H9 (cell line): ENCODE measurements around the gene PSKH1. TPM values are rescaled to one million over a fixed set of nuclear protein-coding genes. Genes with fewer than 3 reads are reported as not detected.
A peak's percentile ranks its signal among the peaks of the same experiment; 100 is the strongest.

ENCODE experiments used
- DNase-seq: peaks from one replicate; pipeline ENCODE4 v3.0.0-alpha.2; 2017
- H2AFZ ChIP-seq: one replicate; pipeline ENCODE4 v1.6.1; 2013; ENCODE audit warnings: mild to moderate bottlenecking, low read length, control low read depth, moderate library complexity
- H2AK5ac ChIP-seq: 2 replicates; pipeline ENCODE4 v1.6.1; 2013; ENCODE audit warnings: low read length, control low read depth, mixed read lengths; ENCODE audit not compliant: insufficient read length
- H2BK120ac ChIP-seq: one replicate; pipeline ENCODE4 v1.6.1; 2013; ENCODE audit warnings: low read depth, mild to moderate bottlenecking, low read length, control low read depth, inconsistent platforms; ENCODE audit not compliant: poor library complexity, severe bottlenecking
- H2BK12ac ChIP-seq: 2 replicates; pipeline ENCODE4 v1.6.1; 2013; ENCODE audit warnings: low read length, control low read depth, mixed read lengths, low read depth; ENCODE audit not compliant: insufficient read length
- H2BK15ac ChIP-seq: 2 replicates; pipeline ENCODE4 v1.6.1; 2013; ENCODE audit warnings: low read depth, low read length, control low read depth
- H2BK20ac ChIP-seq: one replicate; pipeline ENCODE4 v1.6.1; 2013; ENCODE audit warnings: low read depth, mild to moderate bottlenecking, low read length, control low read depth, inconsistent platforms; ENCODE audit not compliant: poor library complexity, severe bottlenecking
- H2BK5ac ChIP-seq: 2 replicates; pipeline ENCODE4 v1.6.1; 2013; ENCODE audit warnings: low read length, control low read depth, mixed read lengths; ENCODE audit not compliant: insufficient read length
- H3K14ac ChIP-seq: 2 replicates; pipeline ENCODE4 v1.6.1; 2013; ENCODE audit warnings: low read length, control low read depth; ENCODE audit not compliant: insufficient read depth
- H3K18ac ChIP-seq: 2 replicates; pipeline ENCODE4 v1.6.1; 2013; ENCODE audit warnings: low read depth, mild to moderate bottlenecking, mixed read lengths, low read length, control low read depth; ENCODE audit not compliant: insufficient read length
- H3K23ac ChIP-seq: 2 replicates; pipeline ENCODE4 v1.6.1; 2013; ENCODE audit warnings: low read length, control low read depth, mixed read lengths, low read depth; ENCODE audit not compliant: insufficient read length
- H3K23me2 ChIP-seq: 2 replicates; pipeline ENCODE4 v1.6.1; 2013; ENCODE audit warnings: low read depth, mild to moderate bottlenecking, mixed read lengths, low read length, control low read depth; ENCODE audit not compliant: insufficient read length, poor library complexity, severe bottlenecking
- H3K27ac ChIP-seq: 2 replicates; pipeline ENCODE4 v1.5.1; 2013; ENCODE audit warnings: low read length, control low read depth, mixed read lengths, low read depth; ENCODE audit not compliant: insufficient read length
- H3K27me3 ChIP-seq: 2 replicates; pipeline ENCODE4 v1.6.1; 2013; ENCODE audit warnings: low read length, control low read depth, inconsistent platforms; ENCODE audit not compliant: insufficient read depth
- H3K4ac ChIP-seq: 2 replicates; pipeline ENCODE4 v1.6.1; 2013; ENCODE audit warnings: low read depth, mild to moderate bottlenecking, control low read depth, inconsistent platforms, low read length, moderate library complexity
- H3K4me1 ChIP-seq: 2 replicates; pipeline ENCODE4 v1.6.1; 2013; ENCODE audit warnings: low read length, control low read depth, inconsistent platforms; ENCODE audit not compliant: insufficient read depth
- H3K4me2 ChIP-seq: 2 replicates; pipeline ENCODE4 v1.6.1; 2013; ENCODE audit warnings: low read length, control low read depth, mixed read lengths; ENCODE audit not compliant: insufficient read length, insufficient read depth
- H3K56ac ChIP-seq: 2 replicates; pipeline ENCODE4 v1.6.1; 2013; ENCODE audit warnings: low read depth, mild to moderate bottlenecking, mixed read lengths, low read length, control low read depth; ENCODE audit not compliant: insufficient read length
- H3K79me1 ChIP-seq: 2 replicates; pipeline ENCODE4 v1.6.1; 2013; ENCODE audit warnings: low read depth, mild to moderate bottlenecking, moderate library complexity, low read length, control low read depth, inconsistent platforms; ENCODE audit not compliant: insufficient read depth, poor library complexity, severe bottlenecking
- H3K79me2 ChIP-seq: 2 replicates; pipeline ENCODE4 v1.6.1; 2013; ENCODE audit warnings: low read length, control low read depth, inconsistent platforms; ENCODE audit not compliant: insufficient read depth
- H3K9ac ChIP-seq: 2 replicates; pipeline ENCODE4 v1.6.1; 2013; ENCODE audit warnings: low read length, control low read depth, mixed read lengths; ENCODE audit not compliant: insufficient read length; ENCODE audit errors: extremely low read depth
- H3K9me3 ChIP-seq: one replicate; pipeline ENCODE4 v1.6.1; 2013; ENCODE audit warnings: low read depth, low read length, inconsistent platforms; ENCODE audit not compliant: control insufficient read depth
- H3T11ph ChIP-seq: one replicate; pipeline ENCODE4 v1.6.1; 2013; ENCODE audit warnings: mild to moderate bottlenecking, low read length, control low read depth, inconsistent platforms
- H4K20me1 ChIP-seq: one replicate; pipeline ENCODE4 v1.6.1; 2013; ENCODE audit not compliant: control insufficient read depth, insufficient read length, insufficient read depth
- H4K5ac ChIP-seq: 2 replicates; pipeline ENCODE4 v1.6.1; 2013; ENCODE audit warnings: low read depth, mild to moderate bottlenecking, mixed read lengths, low read length, control low read depth; ENCODE audit not compliant: insufficient read length
- H4K8ac ChIP-seq: replicated peaks from 2 replicates; pipeline ENCODE4 v1.6.1; 2013; ENCODE audit warnings: low read length, control low read depth, mixed read lengths, low read depth; ENCODE audit not compliant: insufficient read length
- H4K91ac ChIP-seq: 2 replicates; pipeline ENCODE4 v1.6.1; 2013; ENCODE audit warnings: low read depth, mild to moderate bottlenecking, moderate library complexity, mixed read lengths, low read length, control low read depth; ENCODE audit not compliant: insufficient read length
- H3K27ac Mint-ChIP-seq, 3 experiments: 2 replicates in 2 of 3; 3 replicates in 1 of 3; pipeline ENCODE4 v1.8.0; 2020 to 2021; ENCODE audit warnings: mixed read lengths in 3 of 3, mild to moderate bottlenecking in 1 of 3, moderate library complexity in 1 of 3
- H3K27me3 Mint-ChIP-seq: 2 replicates; pipeline ENCODE4 v1.8.0; 2021; ENCODE audit warnings: low read depth, mild to moderate bottlenecking, moderate library complexity, mixed read lengths
- H3K36me3 Mint-ChIP-seq, 3 experiments: 2 replicates in 2 of 3; 3 replicates in 1 of 3; pipeline ENCODE4 v1.8.0; 2020 to 2021; ENCODE audit warnings: low read depth in 3 of 3, mixed read lengths in 3 of 3; ENCODE audit not compliant: insufficient read depth in 1 of 3
- H3K4me1 Mint-ChIP-seq, 2 experiments: 2 replicates each; pipeline ENCODE4 v1.8.0; 2020; ENCODE audit warnings: mixed read lengths in 2 of 2
- H3K4me3 Mint-ChIP-seq, 2 experiments: 2 replicates in 1 of 2; 3 replicates in 1 of 2; pipeline ENCODE4 v1.8.0; 2020 to 2021; ENCODE audit warnings: mild to moderate bottlenecking in 2 of 2, mixed read lengths in 2 of 2, moderate library complexity in 1 of 2
- H3K9me3 Mint-ChIP-seq, 2 experiments: 2 replicates in 1 of 2; 3 replicates in 1 of 2; pipeline ENCODE4 v1.8.0; 2020; ENCODE audit warnings: mild to moderate bottlenecking in 2 of 2, mixed read lengths in 2 of 2, moderate library complexity in 1 of 2
- WGBS: extraction: QIAGEN DNeasy Blood & Tissue Kit; methylation state at CpG from one replicate; pipeline ENCODE4 v1.1.7; 2013; ENCODE audit warnings: missing lambda C conversion rate, low lambda C conversion rate, mixed read lengths; ENCODE audit not compliant: insufficient read length; ENCODE audit errors: extremely low coverage; 5-methylcytosine and 5-hydroxymethylcytosine counted together
- total RNA-seq: library from RNA; stranded (reverse); gene quantifications from 2 replicates; pipeline ENCODE4 v1.2.1, GENCODE V29; 2021
- TF ChIP-seq, protein P1 (sequence below): fragments of 200-600 bp; sonication (generic); conservative IDR thresholded peaks from 3 replicates; pipeline ENCODE4 v1.8.0; 2021; ENCODE audit warnings: antibody characterized with exemption, mild to moderate bottlenecking

Gene PSKH1
- total RNA-seq, 1 experiment from 2014 or later, result 29.1 TPM

DNA sequence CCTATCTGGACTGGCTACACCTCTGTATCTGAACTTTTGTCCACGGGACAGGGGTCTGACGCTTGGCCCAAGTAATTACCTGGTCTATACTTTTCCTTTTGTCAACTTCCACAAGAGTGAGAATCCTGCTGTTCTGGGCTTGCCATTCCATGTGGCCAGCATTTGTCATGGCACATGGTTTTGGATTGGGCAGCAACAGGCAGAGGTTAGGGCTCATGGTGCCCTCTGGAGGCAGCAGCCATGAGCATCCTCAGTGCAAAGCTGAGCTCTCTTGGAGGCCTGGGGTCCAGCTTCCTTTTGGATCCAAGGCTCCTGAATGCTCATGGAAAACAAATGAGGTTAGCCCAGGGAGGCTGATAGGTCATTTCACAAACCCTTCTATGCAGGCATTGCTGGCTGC lies 27.7 kb upstream of the PSKH1 start:
- peak; percentile 65 for DNase-seq
- H4K20me1 ChIP-seq, result peaks cover 3% of the 10 kb centered on the region
- H4K8ac ChIP-seq, result no peak overlapping the region

More for the DNA sequence above, 27.7 kb upstream of the PSKH1 start:
- H3K79me2 ChIP-seq, result peaks cover 9% of the 10 kb centered on the region; the same call in 1 of the 2 replicates
- no peak overlapping the region for H3K14ac ChIP-seq
- TF ChIP-seq, protein P1, sequence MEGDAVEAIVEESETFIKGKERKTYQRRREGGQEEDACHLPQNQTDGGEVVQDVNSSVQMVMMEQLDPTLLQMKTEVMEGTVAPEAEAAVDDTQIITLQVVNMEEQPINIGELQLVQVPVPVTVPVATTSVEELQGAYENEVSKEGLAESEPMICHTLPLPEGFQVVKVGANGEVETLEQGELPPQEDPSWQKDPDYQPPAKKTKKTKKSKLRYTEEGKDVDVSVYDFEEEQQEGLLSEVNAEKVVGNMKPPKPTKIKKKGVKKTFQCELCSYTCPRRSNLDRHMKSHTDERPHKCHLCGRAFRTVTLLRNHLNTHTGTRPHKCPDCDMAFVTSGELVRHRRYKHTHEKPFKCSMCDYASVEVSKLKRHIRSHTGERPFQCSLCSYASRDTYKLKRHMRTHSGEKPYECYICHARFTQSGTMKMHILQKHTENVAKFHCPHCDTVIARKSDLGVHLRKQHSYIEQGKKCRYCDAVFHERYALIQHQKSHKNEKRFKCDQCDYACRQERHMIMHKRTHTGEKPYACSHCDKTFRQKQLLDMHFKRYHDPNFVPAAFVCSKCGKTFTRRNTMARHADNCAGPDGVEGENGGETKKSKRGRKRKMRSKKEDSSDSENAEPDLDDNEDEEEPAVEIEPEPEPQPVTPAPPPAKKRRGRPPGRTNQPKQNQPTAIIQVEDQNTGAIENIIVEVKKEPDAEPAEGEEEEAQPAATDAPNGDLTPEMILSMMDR, result peak; percentile 68
- no peak overlapping the region for H2BK20ac ChIP-seq
- no CpG with 5 or more reads among the region's 2 CpGs for WGBS
- no peak overlapping the region for H4K91ac ChIP-seq
- no peaks in the 10 kb centered on the region for H3K27me3 ChIP-seq
- H3K23ac ChIP-seq, result no peak overlapping the region
- H3K18ac ChIP-seq, result no peak overlapping the region
- H3K56ac ChIP-seq, result no peak overlapping the region
- Mint-ChIP-seq H3K27me3 (no peaks in the 10 kb centered on the region), H3K36me3 (peaks cover 28 to 69% (median 63%) of the 10 kb centered on the region in 3 experiments), H3K27ac (peak overlapping the region in 1 of 3 experiments; percentile 20; a peak in 2 of 7 replicates), H3K4me3 (no peak overlapping the region; a peak in 1 of 5 replicates), H3K4me1 (peaks cover 13 to 21% of the 10 kb centered on the region in 2 experiments; a peak in 3 of 4 replicates), H3K9me3 (no peaks in the 10 kb centered on the region)
- H3K4me2 ChIP-seq, result no peak overlapping the region
- H3K79me1 ChIP-seq, result peaks cover 3% of the 10 kb centered on the region
- H2BK12ac ChIP-seq, result no peak overlapping the region
- no peak overlapping the region for H2BK120ac ChIP-seq
- H2AK5ac ChIP-seq, result no peak overlapping the region
- H3K27ac ChIP-seq, result no peak overlapping the region
- H2BK5ac ChIP-seq, result no peak overlapping the region
- no peaks in the 10 kb centered on the region for H3K9me3 ChIP-seq
- H2BK15ac ChIP-seq, result no peak overlapping the region
- no peak overlapping the region for H2AFZ ChIP-seq
- no peaks in the 10 kb centered on the region for H3K4me1 ChIP-seq
- no peaks in the 10 kb centered on the region for H3K23me2 ChIP-seq
- no peak overlapping the region for H3K9ac ChIP-seq
- no peak overlapping the region for H3K4ac ChIP-seq
- no peak overlapping the region for H4K5ac ChIP-seq
- H3T11ph ChIP-seq, result no peak overlapping the region
